HL-60 (cell line): ENCODE results near the gene NFAT5.
"Not testable (repeated sequence)": the region's sequence is repeated elsewhere in the genome, so short reads cannot be mapped to it uniquely, and the experiment has no call there.

ENCODE experiments used
- DNase-seq, 2 experiments: peaks; one replicate each; pipeline ENCODE4 v3.0.0-alpha.2; 2010 to 2020; ENCODE audit warnings: low read depth in 1 of 2, low spot score in 1 of 2
- H3K27ac ChIP-seq: fragments of 250-450 bp; sonication (Bioruptor Pico); replicated peaks from 2 replicates; pipeline ENCODE4 v1.5.1; 2020; ENCODE audit warnings: mild to moderate bottlenecking, moderate library complexity
- H3K27me3 ChIP-seq: fragments of 250-450 bp; sonication (Bioruptor Pico); 2 replicates; pipeline ENCODE4 v1.5.1; 2021; ENCODE audit warnings: mild to moderate bottlenecking, moderate library complexity; ENCODE audit not compliant: insufficient read depth, poor library complexity, severe bottlenecking
- H3K4me3 ChIP-seq: replicated peaks from 2 replicates; pipeline ENCODE4 v1.5.1; 2011; ENCODE audit warnings: mild to moderate bottlenecking, control low read depth, low read length; ENCODE audit not compliant: insufficient read depth
- CTCF ChIP-seq: IDR thresholded peaks from one replicate; pipeline ENCODE4 v1.5.1; 2011; ENCODE audit warnings: low read length, control low read depth, inconsistent platforms; ENCODE audit not compliant: insufficient read depth
- GABPA ChIP-seq: IDR thresholded peaks from 2 replicates; pipeline ENCODE4 v1.6.1; 2012; ENCODE audit warnings: low read depth
- POLR2AphosphoS5 ChIP-seq: IDR thresholded peaks from 2 replicates; pipeline ENCODE4 v1.6.1; 2012; ENCODE audit warnings: low read depth
- REST ChIP-seq: IDR thresholded peaks from 2 replicates; pipeline ENCODE4 v1.6.1; 2012; ENCODE audit warnings: low read depth; ENCODE audit not compliant: insufficient replicate concordance
- SPI1 ChIP-seq: IDR thresholded peaks from 2 replicates; pipeline ENCODE4 v1.6.1; 2012; ENCODE audit warnings: low read depth, mild to moderate bottlenecking, borderline replicate concordance

The NFAT5 gene

DNA sequence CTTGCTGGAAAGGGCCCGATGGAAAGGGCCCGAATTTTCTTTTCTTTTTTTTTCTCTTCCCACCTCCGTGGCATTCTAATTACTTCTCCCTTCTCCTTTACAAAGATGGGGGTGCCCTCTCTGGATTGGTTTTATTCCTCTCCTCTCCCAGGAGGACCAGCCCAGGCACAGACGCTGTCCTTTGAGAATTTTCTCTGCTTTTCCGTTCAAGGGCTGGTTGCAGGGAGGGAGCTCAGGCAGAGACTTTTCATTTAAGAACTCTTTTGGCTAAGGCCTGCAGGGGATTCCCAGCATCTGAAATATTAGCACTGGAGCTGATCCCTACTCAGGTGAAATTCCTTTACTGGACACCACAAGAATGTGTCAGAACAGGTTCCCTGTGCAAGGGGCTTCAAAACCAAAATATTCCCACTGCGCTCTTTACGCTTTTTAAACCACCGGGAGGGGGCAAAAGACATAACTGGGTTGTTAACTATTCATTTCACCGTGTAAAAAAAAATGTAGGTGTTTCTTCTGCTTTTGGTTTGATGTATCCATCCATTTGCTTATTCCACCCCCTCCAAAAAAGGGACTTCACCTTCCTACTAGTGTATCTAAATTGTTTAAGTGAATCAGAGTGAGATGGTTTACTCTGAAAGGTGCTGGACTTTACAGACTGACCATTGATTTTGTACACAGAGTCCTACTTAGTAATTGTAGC lies 1.4 kb downstream of the NFAT5 start:
- TF ChIP-seq GABPA (no peak), REST (no peak), POLR2AphosphoS5 (no peak), CTCF (no peak), SPI1 (no peak)

GRCh38 chr16:69568676-69569075 lies 2.9 kb downstream of the NFAT5 start:
- no peak for DNase-seq
- TF ChIP-seq POLR2AphosphoS5 = no peak
- TF ChIP-seq REST = no peak
- no peak for TF ChIP-seq GABPA
- TF ChIP-seq CTCF = no peak
- TF ChIP-seq SPI1 = no peak
- Histone ChIP-seq H3K27me3 (no peaks in the 10 kb centered on the region), H3K27ac (no peak overlapping the region), H3K4me3 (no peak overlapping the region)

More for the DNA sequence above, 1.4 kb downstream of the NFAT5 start:
- no peaks in the 10 kb centered on the region for H3K27me3 ChIP-seq
- H3K4me3 ChIP-seq = peak overlapping the region; percentile 92
- peak in 1 of 2 experiments; percentile 3 for DNase-seq
- peak overlapping the region; percentile 97 for H3K27ac ChIP-seq

DNA sequence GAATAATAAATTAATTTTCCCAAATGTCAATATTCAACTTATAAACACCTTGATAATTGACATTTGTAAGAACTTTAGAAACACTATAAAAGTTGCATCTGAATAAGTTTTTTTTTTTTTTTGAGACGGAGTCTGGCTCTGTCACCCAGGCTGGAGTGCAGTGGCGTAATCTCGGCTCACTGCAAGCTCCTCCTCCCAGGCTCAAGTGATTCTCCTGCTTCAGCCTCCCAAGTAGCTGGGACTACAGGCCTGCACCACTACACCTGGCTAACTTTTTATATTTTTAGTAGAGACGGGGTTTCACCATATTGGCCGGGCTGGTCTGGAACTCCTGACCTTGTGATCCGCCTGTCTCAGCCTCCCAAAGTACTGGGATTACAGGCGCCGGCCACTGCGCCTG lies 13.0 kb downstream of the NFAT5 start:
- DNase-seq, H3K27ac ChIP-seq, H3K27me3 ChIP-seq, H3K4me3 ChIP-seq: not testable (repeated sequence)

DNA sequence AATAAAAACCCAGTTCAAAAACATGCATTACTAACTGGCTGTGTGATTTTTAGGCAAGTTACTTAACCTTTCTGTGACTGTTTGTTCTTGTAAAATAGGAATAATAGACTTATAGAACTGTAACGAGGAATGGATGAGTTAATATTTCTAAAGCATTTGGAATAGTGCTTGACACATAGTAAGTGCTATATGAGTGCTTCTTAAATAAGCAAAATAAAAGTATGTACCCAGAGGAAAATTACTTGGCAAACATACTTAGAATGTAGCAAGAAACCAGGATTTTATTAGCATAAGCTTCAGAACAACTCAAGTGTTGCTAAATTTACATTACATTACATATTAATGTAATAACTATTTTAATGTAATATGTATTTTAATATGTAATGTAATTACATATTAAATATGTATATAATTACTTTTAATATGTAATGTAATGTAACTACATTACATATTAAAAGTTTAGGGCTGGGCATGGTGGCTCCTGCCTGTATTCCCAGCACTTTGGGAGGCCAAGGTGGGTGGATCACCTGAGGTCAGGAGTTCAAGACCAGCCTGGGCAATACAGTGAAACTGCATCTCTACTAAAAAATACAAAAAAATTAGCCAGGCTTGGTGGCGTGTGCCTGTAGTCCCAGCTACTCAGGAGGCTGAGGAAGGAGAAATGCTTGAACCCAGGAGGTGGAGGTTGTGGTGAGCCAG lies 14.2 kb downstream of the NFAT5 start:
- Histone ChIP-seq H3K27ac (no peak overlapping the region), H3K27me3 (no peaks in the 10 kb centered on the region), H3K4me3 (no peak overlapping the region)
- TF ChIP-seq REST (no peak), GABPA (no peak), POLR2AphosphoS5 (no peak)
- DNase-seq = no peak
